GM23248 (cell line): ENCODE data around the gene MUSK. TPM values are rescaled to one million over a fixed set of nuclear protein-coding genes. Genes with fewer than 3 reads are reported as not detected.
"Not testable (repeated sequence)": the region's sequence is repeated elsewhere in the genome, so short reads cannot be mapped to it uniquely, and the experiment has no call there.

Experiments used
- DNase-seq: peaks from one replicate; pipeline ENCODE4 v3.0.0-alpha.2; 2015
- H2AFZ ChIP-seq: fragments of 200-600 bp; sonication (generic); 2 replicates; pipeline ENCODE4 v1.6.1; 2016; ENCODE audit warnings: antibody characterized with exemption
- H3F3A ChIP-seq: fragments of 200-600 bp; sonication (generic); 2 replicates; pipeline ENCODE4 v1.6.1; 2016; ENCODE audit warnings: mild to moderate bottlenecking, antibody characterized with exemption, mixed run types; ENCODE audit not compliant: insufficient read depth
- H3K27ac ChIP-seq: fragments of 200-600 bp; sonication (generic); 2 replicates; pipeline ENCODE4 v1.5.1; 2016; ENCODE audit warnings: mild to moderate bottlenecking
- H3K27me3 ChIP-seq: fragments of 200-600 bp; sonication (generic); replicated peaks from 2 replicates; pipeline ENCODE4 v1.6.1; 2016; ENCODE audit warnings: mild to moderate bottlenecking; ENCODE audit not compliant: insufficient read depth
- H3K36me3 ChIP-seq: fragments of 200-600 bp; sonication (generic); 2 replicates; pipeline ENCODE4 v1.6.1; 2016; ENCODE audit warnings: low read depth, mild to moderate bottlenecking
- H3K4me1 ChIP-seq: fragments of 200-600 bp; sonication (generic); 2 replicates; pipeline ENCODE4 v1.6.1; 2016; ENCODE audit warnings: mild to moderate bottlenecking; ENCODE audit not compliant: insufficient read depth
- H3K4me2 ChIP-seq: fragments of 200-600 bp; sonication (generic); one replicate; pipeline ENCODE4 v1.6.1; 2016; ENCODE audit warnings: mild to moderate bottlenecking; ENCODE audit not compliant: unreplicated experiment
- H3K4me3 ChIP-seq: fragments of 200-600 bp; sonication (generic); 2 replicates; pipeline ENCODE4 v1.5.1; 2016; ENCODE audit warnings: mild to moderate bottlenecking
- H3K79me2 ChIP-seq: fragments of 200-600 bp; sonication (generic); 2 replicates; pipeline ENCODE4 v1.6.1; 2016; ENCODE audit warnings: mild to moderate bottlenecking; ENCODE audit not compliant: insufficient read depth
- H3K9ac ChIP-seq: fragments of 200-600 bp; sonication (generic); 2 replicates; pipeline ENCODE4 v1.6.1; 2016; ENCODE audit warnings: mild to moderate bottlenecking
- H3K9me2 ChIP-seq: fragments of 200-600 bp; sonication (generic); 2 replicates; pipeline ENCODE4 v1.6.1; 2016; ENCODE audit warnings: mixed run types, mild to moderate bottlenecking, moderate library complexity; ENCODE audit not compliant: insufficient read depth
- H3K9me3 ChIP-seq: fragments of 200-600 bp; sonication (generic); one replicate; pipeline ENCODE4 v1.6.1; 2017; ENCODE audit warnings: low read depth
- H4K20me1 ChIP-seq: fragments of 200-600 bp; sonication (generic); 2 replicates; pipeline ENCODE4 v1.6.0; 2016; ENCODE audit not compliant: insufficient read depth
- EZH2 ChIP-seq: fragments of 200-600 bp; sonication (generic); IDR thresholded peaks from 2 replicates; pipeline ENCODE4 v1.6.1; 2018; ENCODE audit warnings: antibody characterized with exemption, mild to moderate bottlenecking; ENCODE audit not compliant: insufficient read depth, poor library complexity, severe bottlenecking
- EZH2phosphoT487 ChIP-seq: fragments of 200-600 bp; sonication (generic); IDR thresholded peaks from 2 replicates; pipeline ENCODE4 v1.6.1; 2018; ENCODE audit warnings: antibody characterized with exemption, moderate library complexity, mild to moderate bottlenecking, low read depth; ENCODE audit not compliant: insufficient read depth
- WGBS, 2 experiments: methylation state at CpG; one replicate each; pipeline ENCODE4 v1.1.6; 2015 to 2017; ENCODE audit warnings: low lambda C conversion rate in 2 of 2, low coverage in 1 of 2; ENCODE audit errors: missing lambda C conversion rate in 2 of 2; 5-methylcytosine and 5-hydroxymethylcytosine counted together
- in situ Hi-C: fragments of 300-500 bp; cut with MboI; formaldehyde crosslinking; loops from 2 replicates; pipeline ENCODE4 v1.15.0; 2020
- polyA plus RNA-seq: library from polyadenylated mRNA; unstranded; fragments of >200 nt; fragmentation: Nextera tagmentation; extraction: Ambion mirVana; gene quantifications from 2 replicates; pipeline ENCODE4 v1.2.1, GENCODE V29; 2016
- total RNA-seq: library from RNA; depleted of rRNA; stranded (reverse); fragments of >200 nt; shearing (Covaris generic); gene quantifications from 2 replicates; pipeline ENCODE4 v1.2.3, GENCODE V29; 2014

The MUSK gene
- total and polyA plus RNA-seq, 2 experiments from 2014 or later = not detected

- Histone ChIP-seq H3K4me3 (no peak overlapping the region), H3K4me1 (no peaks in the 10 kb centered on the region), H4K20me1 (no peaks in the 10 kb centered on the region), H3K9ac (no peak overlapping the region), H2AFZ (no peak overlapping the region), H3K4me2 (no peak overlapping the region), H3K27me3 (no peaks in the 10 kb centered on the region), H3K9me3 (no peaks in the 10 kb centered on the region), H3K27ac (no peak overlapping the region), H3K79me2 (no peaks in the 10 kb centered on the region), H3K9me2 (no peaks in the 10 kb centered on the region), H3F3A (no peaks in the 10 kb centered on the region), H3K36me3 (no peaks in the 10 kb centered on the region)
- TF ChIP-seq EZH2 = no peak
- no peak for TF ChIP-seq EZH2phosphoT487
- WGBS, 2 experiments = 92 to 95% methylated on average over 5 of the region's 5 CpGs
- in situ Hi-C loops = no loop called here
- no peak for DNase-seq
Measured at GRCh38 chr9:110782701-110783100, 114.1 kb downstream of the MUSK start.

GRCh38 chr9:110784309-110784708, 115.7 kb downstream of the MUSK start:
- H3K4me1 ChIP-seq = no peaks in the 10 kb centered on the region
- H3F3A ChIP-seq = no peaks in the 10 kb centered on the region
- H3K9ac ChIP-seq = no peak overlapping the region
- H3K27ac ChIP-seq = no peak overlapping the region
- no peaks in the 10 kb centered on the region for H3K79me2 ChIP-seq
- no peak overlapping the region for H3K4me3 ChIP-seq
- H3K27me3 ChIP-seq = no peaks in the 10 kb centered on the region
- H4K20me1 ChIP-seq = no peaks in the 10 kb centered on the region
- H3K9me2 ChIP-seq = no peaks in the 10 kb centered on the region
- no peak for DNase-seq
- H3K9me3 ChIP-seq = no peaks in the 10 kb centered on the region
- no peak for TF ChIP-seq EZH2phosphoT487
- TF ChIP-seq EZH2 = no peak
- WGBS, 2 experiments = 90 to 96% methylated on average over 1 of the region's 1 CpG
- no peak overlapping the region for H2AFZ ChIP-seq
- no peak overlapping the region for H3K4me2 ChIP-seq
- in situ Hi-C loops = no loop called here
- H3K36me3 ChIP-seq = no peaks in the 10 kb centered on the region

- Histone ChIP-seq H3K4me3 (no peak overlapping the region), H3K9ac (no peak overlapping the region), H3K4me1 (no peaks in the 10 kb centered on the region), H3K9me3 (no peaks in the 10 kb centered on the region), H3K79me2 (no peaks in the 10 kb centered on the region), H3F3A (no peaks in the 10 kb centered on the region), H2AFZ (no peak overlapping the region), H4K20me1 (no peaks in the 10 kb centered on the region), H3K9me2 (no peaks in the 10 kb centered on the region), H3K27me3 (no peaks in the 10 kb centered on the region), H3K27ac (no peak overlapping the region), H3K4me2 (no peak overlapping the region), H3K36me3 (no peaks in the 10 kb centered on the region)
- no peak for DNase-seq
- WGBS, 2 experiments = 9 to 25% methylated on average over 1 of the region's 1 CpG
- in situ Hi-C loops = no loop called here
- TF ChIP-seq EZH2 (no peak), EZH2phosphoT487 (no peak)
Measured at GRCh38 chr9:110785166-110785565, 116.6 kb downstream of the MUSK start.

GRCh38 chr9:110788396-110788795, 119.8 kb downstream of the MUSK start:
- H3K9me3 ChIP-seq, H3K36me3 ChIP-seq, H3K4me3 ChIP-seq, H2AFZ ChIP-seq, H3K9me2 ChIP-seq, H3K27me3 ChIP-seq, DNase-seq, H3K9ac ChIP-seq, H3K4me2 ChIP-seq, H4K20me1 ChIP-seq, H3K79me2 ChIP-seq, H3K27ac ChIP-seq, H3K4me1 ChIP-seq, H3F3A ChIP-seq, in situ Hi-C loops: not testable (repeated sequence)
- 96 to 97% methylated on average over 5 of the region's 5 CpGs for WGBS, 2 experiments

GRCh38 chr9:110788871-110789270, 120.3 kb downstream of the MUSK start:
- Histone ChIP-seq H3K27me3 (no peaks in the 10 kb centered on the region), H3K4me2 (no peak overlapping the region), H3K4me3 (no peak overlapping the region), H4K20me1 (no peaks in the 10 kb centered on the region), H3K79me2 (no peaks in the 10 kb centered on the region), H3F3A (no peaks in the 10 kb centered on the region), H3K9me2 (no peaks in the 10 kb centered on the region), H3K27ac (no peak overlapping the region), H3K9me3 (no peaks in the 10 kb centered on the region), H3K36me3 (no peaks in the 10 kb centered on the region), H2AFZ (no peak overlapping the region), H3K4me1 (no peaks in the 10 kb centered on the region), H3K9ac (no peak overlapping the region)
- in situ Hi-C loops = no loop called here
- TF ChIP-seq EZH2phosphoT487 = no peak
- no peak for DNase-seq
